H1 (cell line): Measurements from ENCODE around the gene EXD3. TPM values are rescaled to one million over a fixed set of nuclear protein-coding genes. Genes with fewer than 3 reads are reported as not detected.
"Not testable (repeated sequence)": the region's sequence is repeated elsewhere in the genome, so short reads cannot be mapped to it uniquely, and the experiment has no call there.

Source experiments
- CTCF ChIA-PET: fragments of 300-600 bp; sonication (Branson Sonifier 250); formaldehyde crosslinking; loops from one replicate; lab custom pipeline; 2021; ENCODE audit not compliant: partially characterized antibody; lab: Charles Lee
- POLR2A ChIA-PET: fragments of 300-600 bp; sonication (Branson Sonifier 250); formaldehyde crosslinking; loops from one replicate; lab custom pipeline; 2021; ENCODE audit warnings: inconsistent platforms; ENCODE audit not compliant: partially characterized antibody; lab: Charles Lee
- DNase-seq, 2 experiments: peaks; one replicate each; pipeline versions ENCODE4 v3.0.0 to v3.0.0-alpha.2; 2010 to 2022; ENCODE audit warnings: low spot score in 2 of 2, low read depth in 1 of 2, mixed read lengths in 1 of 2
- FAIRE-seq: peaks from 2 replicates; lab custom pipeline; 2011; peaks lifted over from hg19 to GRCh38; lab: Jason Lieb, UNC
- H2AFZ ChIP-seq: 2 replicates; pipeline ENCODE4 v1.8.1; 2012; ENCODE audit warnings: low read length, inconsistent platforms
- H2AK5ac ChIP-seq: 2 replicates; pipeline ENCODE4 v1.6.1; 2013; ENCODE audit warnings: low read depth, low read length
- H2BK120ac ChIP-seq: replicated peaks from 2 replicates; pipeline ENCODE3; 2013; ENCODE audit warnings: low read depth, low read length, inconsistent platforms
- H2BK12ac ChIP-seq: 2 replicates; pipeline ENCODE4 v1.6.1; 2013; ENCODE audit warnings: low read depth, low read length
- H2BK15ac ChIP-seq: 2 replicates; pipeline ENCODE4 v1.6.1; 2013; ENCODE audit warnings: low read length
- H2BK20ac ChIP-seq: 2 replicates; pipeline ENCODE4 v1.6.1; 2013; ENCODE audit warnings: low read length
- H2BK5ac ChIP-seq: 2 replicates; pipeline ENCODE4 v1.6.1; 2013; ENCODE audit warnings: low read depth, low read length
- H3K14ac ChIP-seq: 2 replicates; pipeline ENCODE4 v1.6.1; 2013; ENCODE audit warnings: inconsistent platforms; ENCODE audit not compliant: insufficient read length
- H3K18ac ChIP-seq: 2 replicates; pipeline ENCODE4 v1.6.1; 2013; ENCODE audit warnings: low read length; ENCODE audit errors: extremely low read depth
- H3K23ac ChIP-seq: 2 replicates; pipeline ENCODE4 v1.6.1; 2013; ENCODE audit warnings: inconsistent platforms; ENCODE audit not compliant: insufficient read length
- H3K23me2 ChIP-seq: 2 replicates; pipeline ENCODE4 v1.6.1; 2013; ENCODE audit warnings: low read depth, low read length
- H3K27ac ChIP-seq: 2 replicates; pipeline ENCODE4 v1.6.1; 2011; ENCODE audit warnings: low read depth, low read length, inconsistent platforms
- H3K27me3 ChIP-seq, 4 experiments: replicated peaks in 1 of 4; 1 replicate in 1 of 4; 2 replicates in 3 of 4; pipeline versions ENCODE4 v1.6.1 to v1.8.1; 2011 to 2013; ENCODE audit warnings: low read length in 3 of 4, mild to moderate bottlenecking in 3 of 4, inconsistent platforms in 2 of 4, mixed read lengths in 2 of 4, moderate library complexity in 1 of 4; ENCODE audit not compliant: control insufficient read depth in 3 of 4, insufficient read depth in 3 of 4; ENCODE audit errors: extremely low read depth in 1 of 4
- H3K36me3 ChIP-seq, 4 experiments: 2 replicates each; pipeline versions ENCODE4 v1.6.1 to v1.8.1; 2011 to 2013; ENCODE audit warnings: mild to moderate bottlenecking in 4 of 4, low read length in 3 of 4, moderate library complexity in 2 of 4, control low read depth in 1 of 4, inconsistent platforms in 1 of 4; ENCODE audit not compliant: insufficient read depth in 4 of 4, control insufficient read depth in 2 of 4
- H3K4ac ChIP-seq: replicated peaks from 2 replicates; pipeline ENCODE3; 2013; ENCODE audit warnings: low read length, low read depth, mixed read lengths, inconsistent platforms; ENCODE audit not compliant: insufficient read length
- H3K4me1 ChIP-seq, 4 experiments: replicated peaks in 1 of 4; 1 replicate in 1 of 4; 2 replicates in 3 of 4; pipeline versions ENCODE4 v1.6.1 to v1.8.1; 2011 to 2013; ENCODE audit warnings: low read length in 3 of 4, inconsistent platforms in 2 of 4, mixed read lengths in 1 of 4; ENCODE audit not compliant: insufficient read depth in 4 of 4, control insufficient read depth in 3 of 4
- H3K4me2 ChIP-seq, 2 experiments: 2 replicates each; pipeline versions ENCODE4 v1.6.1 to v1.8.1; 2011 to 2013; ENCODE audit warnings: low read depth in 2 of 2, low read length in 2 of 2, control low read depth in 1 of 2, inconsistent platforms in 1 of 2, mild to moderate bottlenecking in 1 of 2; ENCODE audit not compliant: insufficient read depth in 1 of 2
- H3K4me3 ChIP-seq, 4 experiments: fragments of 200-600, 300-600 bp in 1 of 4; sonication (generic), shearing (Covaris generic), sonication (Bioruptor Twin) in 1 of 4; 2 replicates each; pipeline versions ENCODE4 v1.5.1 to v1.8.1; 2011 to 2016; ENCODE audit warnings: low read length in 4 of 4, low read depth in 3 of 4, control low read depth in 2 of 4, inconsistent platforms in 2 of 4, mild to moderate bottlenecking in 2 of 4, mixed read lengths in 1 of 4, moderate library complexity in 1 of 4; ENCODE audit not compliant: insufficient read depth in 2 of 4; ENCODE audit errors: extremely low read depth in 1 of 4
- H3K56ac ChIP-seq: replicated peaks from 2 replicates; pipeline ENCODE3; 2013; ENCODE audit warnings: low read depth, mild to moderate bottlenecking, mixed read lengths, low read length, inconsistent platforms; ENCODE audit not compliant: insufficient read length
- H3K79me1 ChIP-seq: 2 replicates; pipeline ENCODE4 v1.6.1; 2013; ENCODE audit warnings: low read depth, low read length, control low read depth
- H3K79me2 ChIP-seq, 2 experiments: 2 replicates each; pipeline versions ENCODE4 v1.6.1 to v1.8.1; 2012 to 2013; ENCODE audit warnings: low read length in 2 of 2, mild to moderate bottlenecking in 2 of 2, inconsistent platforms in 1 of 2; ENCODE audit not compliant: insufficient read depth in 2 of 2, control insufficient read depth in 1 of 2
- H3K9ac ChIP-seq, 4 experiments: replicated peaks in 1 of 4; 1 replicate in 1 of 4; 2 replicates in 3 of 4; pipeline versions ENCODE4 v1.6.1 to v1.8.1; 2011 to 2013; ENCODE audit warnings: low read depth in 3 of 4, low read length in 3 of 4, control low read depth in 2 of 4, mild to moderate bottlenecking in 2 of 4, moderate library complexity in 2 of 4, inconsistent platforms in 1 of 4; ENCODE audit errors: extremely low read depth in 1 of 4
- H3K9me3 ChIP-seq, 2 experiments: 2 replicates each; pipeline versions ENCODE4 v1.6.1 to v1.8.1; 2012 to 2013; ENCODE audit warnings: mild to moderate bottlenecking in 2 of 2, moderate library complexity in 2 of 2, control low read depth in 1 of 2, inconsistent platforms in 1 of 2, low read depth in 1 of 2, low read length in 1 of 2, mixed read lengths in 1 of 2; ENCODE audit not compliant: insufficient read depth in 2 of 2
- H4K20me1 ChIP-seq, 2 experiments: replicated peaks in 1 of 2; 2 replicates each; pipeline versions ENCODE3 to v1.8.1; 2011 to 2013; ENCODE audit warnings: inconsistent platforms in 2 of 2, low read length in 2 of 2, mild to moderate bottlenecking in 1 of 2; ENCODE audit not compliant: insufficient read depth in 2 of 2, control insufficient read depth in 1 of 2
- H4K5ac ChIP-seq: 2 replicates; pipeline ENCODE4 v1.6.1; 2013; ENCODE audit warnings: low read length, low read depth, mixed read lengths, inconsistent platforms; ENCODE audit not compliant: insufficient read length
- H4K8ac ChIP-seq: 2 replicates; pipeline ENCODE4 v1.8.0; 2013; ENCODE audit warnings: mild to moderate bottlenecking, moderate library complexity, low read length, inconsistent platforms; ENCODE audit not compliant: insufficient read depth; ENCODE audit errors: extremely low read depth
- H4K91ac ChIP-seq: replicated peaks from 2 replicates; pipeline ENCODE3; 2013; ENCODE audit warnings: low read length, mixed read lengths, inconsistent platforms; ENCODE audit not compliant: insufficient read length
- RAD21 ChIP-seq, 2 experiments: IDR thresholded peaks in 1 of 2; conservative IDR thresholded peaks in 1 of 2; 2 replicates each; pipeline ENCODE4 v1.6.1; 2011; ENCODE audit warnings: low read depth in 2 of 2, low read length in 2 of 2, improper control_type of control experiment in 1 of 2, inconsistent platforms in 1 of 2, mild to moderate bottlenecking in 1 of 2, moderate library complexity in 1 of 2
- RFX5 ChIP-seq: IDR thresholded peaks from 2 replicates; pipeline ENCODE4 v1.6.1; 2011; ENCODE audit warnings: low read depth, low read length, improper control_type of control experiment, borderline replicate concordance
- WGBS, 2 experiments: shearing (Covaris generic) in 1 of 2; methylation state at CpG; one replicate each; pipeline versions ENCODE4 v1.1.6 to v1.1.7; 2013 to 2015; ENCODE audit warnings: low lambda C conversion rate in 2 of 2, mixed read lengths in 2 of 2, inconsistent platforms in 1 of 2, low coverage in 1 of 2, missing lambda C conversion rate in 1 of 2; ENCODE audit not compliant: insufficient replicate concordance in 2 of 2, insufficient coverage in 1 of 2, insufficient read length in 1 of 2; ENCODE audit errors: extremely low coverage in 1 of 2, missing lambda C conversion rate in 1 of 2; 5-methylcytosine and 5-hydroxymethylcytosine counted together
- polyA plus RNA-seq, 7 experiments: library from polyadenylated mRNA; depleted of rRNA in 3 of 7; stranded (reverse) in 5 of 7; unstranded in 2 of 7; fragments of >200 nt in 5 of 7; fragments of 200-250 nt in 2 of 7; gene quantifications; 1 replicate in 5 of 7; 2 replicates in 1 of 7; 4 replicates in 1 of 7; pipeline versions ENCODE4 v1.2.1 to v1.2.3, GENCODE V29; 2011 to 2013; ENCODE audit warnings: missing spikeins in 2 of 7, mixed read lengths in 2 of 7
- total RNA-seq: library from RNA; stranded (reverse); fragmentation: NEBNext Ultra II Directional; extraction: Animal tissue kit (Norgen Biotek cat#: 25700); gene quantifications from 2 replicates; pipeline ENCODE4 v1.2.1, GENCODE V29; 2021
- TF ChIP-seq, protein P1 (sequence below), 3 experiments: IDR thresholded peaks; 1 replicate in 2 of 3; 2 replicates in 1 of 3; pipeline versions ENCODE4 v1.5.1 to v1.6.1; 2011; ENCODE audit warnings: low read length in 3 of 3, mild to moderate bottlenecking in 3 of 3, inconsistent platforms in 2 of 3, low read depth in 1 of 3, moderate library complexity in 1 of 3; ENCODE audit not compliant: insufficient read depth in 1 of 3; ENCODE audit errors: control extremely low read depth in 1 of 3

Gene EXD3
- total and polyA plus RNA-seq, 2 of the 8 experiments (the other 6 are each of a cell fraction or from before 2014, with no cell fraction given): 7.2 to 9.4 TPM

DNA sequence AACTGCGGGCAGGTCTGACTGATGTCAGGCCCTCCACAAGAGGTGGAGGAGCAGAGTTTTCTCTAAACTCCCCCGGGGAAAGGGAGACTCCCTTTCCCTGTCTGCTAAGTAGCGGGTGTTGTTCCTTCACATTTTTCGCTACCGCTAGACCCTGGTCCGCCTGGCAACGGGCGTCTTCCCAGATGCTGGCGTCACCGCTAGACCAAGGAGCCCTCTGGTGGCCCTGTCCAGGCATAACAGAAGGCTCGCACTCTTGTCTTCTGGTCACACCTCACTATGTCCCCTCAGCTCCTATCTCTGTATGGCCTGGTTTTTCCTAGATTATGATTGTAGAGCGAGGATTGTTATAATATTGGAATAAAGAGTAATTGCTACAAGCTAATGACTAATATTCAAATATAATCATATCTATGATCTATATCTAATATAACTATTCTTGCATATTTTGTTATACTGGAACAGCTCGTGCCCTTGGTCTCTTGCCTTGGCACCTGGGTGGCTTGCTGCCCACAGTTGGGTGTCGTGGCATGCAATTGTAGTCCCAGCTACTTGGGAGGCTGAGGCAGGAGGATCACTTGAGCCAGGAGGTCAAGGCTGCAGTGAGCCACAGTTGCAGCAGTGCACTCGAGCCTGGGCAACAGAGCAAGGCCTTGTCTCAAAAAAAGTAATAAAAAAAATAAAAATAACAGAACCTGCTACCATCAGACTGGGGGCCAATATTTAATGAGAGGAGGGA, 160.6 kb downstream of the EXD3 start:
- H3K23ac ChIP-seq, H2BK12ac ChIP-seq, H2BK120ac ChIP-seq, H2BK20ac ChIP-seq, H3K56ac ChIP-seq, H4K91ac ChIP-seq, H3K23me2 ChIP-seq, H3K14ac ChIP-seq, H4K8ac ChIP-seq, H3K4ac ChIP-seq, H2AK5ac ChIP-seq, H2BK5ac ChIP-seq, H2BK15ac ChIP-seq, H3K4me2 ChIP-seq, H3K9ac ChIP-seq, H4K20me1 ChIP-seq, H3K27ac ChIP-seq, DNase-seq, H3K9me3 ChIP-seq, H3K4me3 ChIP-seq, H2AFZ ChIP-seq, H3K18ac ChIP-seq, H3K79me2 ChIP-seq, H3K79me1 ChIP-seq, H3K4me1 ChIP-seq, H3K27me3 ChIP-seq, FAIRE-seq, H4K5ac ChIP-seq: not testable (repeated sequence)
- H3K36me3 ChIP-seq: peaks cover 9 to 34% (median 25%) of the 10 kb centered on the region in 4 experiments
- WGBS, 2 experiments: 44% methylated on average over 15 of the region's 15 CpGs; no CpG with 5 or more reads in 1 of the 2 experiments
- TF ChIP-seq RFX5 (peak; percentile 60), RAD21 (IDR thresholded peaks at IDR 0.05 in 1 of 2, conservative IDR thresholded peaks at IDR 0.05 in 1 of 2; ENCODE audit: low read depth in 2 of 2, low read length in 2 of 2) (peak in 1 of 2 experiments; percentile 19; a peak in 2 of 4 replicates)
- TF ChIP-seq, protein P1, sequence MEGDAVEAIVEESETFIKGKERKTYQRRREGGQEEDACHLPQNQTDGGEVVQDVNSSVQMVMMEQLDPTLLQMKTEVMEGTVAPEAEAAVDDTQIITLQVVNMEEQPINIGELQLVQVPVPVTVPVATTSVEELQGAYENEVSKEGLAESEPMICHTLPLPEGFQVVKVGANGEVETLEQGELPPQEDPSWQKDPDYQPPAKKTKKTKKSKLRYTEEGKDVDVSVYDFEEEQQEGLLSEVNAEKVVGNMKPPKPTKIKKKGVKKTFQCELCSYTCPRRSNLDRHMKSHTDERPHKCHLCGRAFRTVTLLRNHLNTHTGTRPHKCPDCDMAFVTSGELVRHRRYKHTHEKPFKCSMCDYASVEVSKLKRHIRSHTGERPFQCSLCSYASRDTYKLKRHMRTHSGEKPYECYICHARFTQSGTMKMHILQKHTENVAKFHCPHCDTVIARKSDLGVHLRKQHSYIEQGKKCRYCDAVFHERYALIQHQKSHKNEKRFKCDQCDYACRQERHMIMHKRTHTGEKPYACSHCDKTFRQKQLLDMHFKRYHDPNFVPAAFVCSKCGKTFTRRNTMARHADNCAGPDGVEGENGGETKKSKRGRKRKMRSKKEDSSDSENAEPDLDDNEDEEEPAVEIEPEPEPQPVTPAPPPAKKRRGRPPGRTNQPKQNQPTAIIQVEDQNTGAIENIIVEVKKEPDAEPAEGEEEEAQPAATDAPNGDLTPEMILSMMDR (IDR thresholded peaks at IDR 0.05; ENCODE audit: control extremely low read depth in 1 of 3, insufficient read depth in 1 of 3, low read depth in 1 of 3, low read length in 3 of 3): peak in 2 of 3 experiments; percentile 18 to 38; a peak in 2 of 4 replicates
- POLR2A ChIA-PET: interaction anchor here (0.7 to 69.9 kb wide), 4 partner anchors 5 to 185 kb away, joined by 3 to 1462 read pairs (median 732); partner anchors contain the start of genes CYSRT1, NDOR1, NELFB and RNF208
- CTCF ChIA-PET: interaction anchor here (0.8 to 5.3 kb wide), 11 partner anchors 11 to 86 kb away, joined by 3 to 29 read pairs (median 7); partner anchors contain the start of gene TOR4A
